ENCODE measurements around the gene THSD7A.

The THSD7A gene

DNA sequence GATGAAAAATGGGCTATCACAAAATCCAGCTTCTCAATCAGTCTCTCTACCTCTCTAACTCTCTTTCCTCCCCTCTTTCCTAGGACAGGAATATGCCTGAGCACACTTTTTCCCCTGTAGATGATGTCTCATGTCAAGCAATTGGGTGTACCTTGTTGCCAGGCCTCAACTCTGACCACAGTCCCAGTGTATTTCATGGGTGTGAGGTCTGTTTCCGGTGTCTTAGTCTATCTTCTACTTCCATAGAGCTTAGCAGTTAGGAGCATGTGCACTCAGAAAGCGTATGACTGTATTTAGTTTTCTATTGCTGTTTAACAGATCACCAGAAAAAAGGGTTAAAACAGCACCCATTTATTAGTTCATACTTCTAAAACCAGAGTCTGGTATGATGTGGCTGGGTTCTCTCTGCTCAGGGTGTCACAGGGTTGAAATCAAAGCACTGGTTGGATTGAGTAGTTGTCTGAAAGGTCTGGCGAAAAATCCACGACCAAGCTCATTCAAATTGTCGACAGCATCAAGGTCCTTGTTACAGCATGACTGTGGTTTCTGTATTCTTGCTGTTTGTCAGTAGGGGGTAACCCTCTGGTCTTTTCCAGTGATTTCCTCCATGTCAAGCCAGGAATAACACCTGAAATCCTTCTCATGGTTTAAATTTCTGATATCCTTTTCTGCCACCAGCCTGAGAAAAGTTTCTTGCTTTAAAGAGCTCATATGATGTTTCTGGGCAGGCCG lies 130.0 kb downstream of the THSD7A start:
- no peak for DNase-seq

DNA sequence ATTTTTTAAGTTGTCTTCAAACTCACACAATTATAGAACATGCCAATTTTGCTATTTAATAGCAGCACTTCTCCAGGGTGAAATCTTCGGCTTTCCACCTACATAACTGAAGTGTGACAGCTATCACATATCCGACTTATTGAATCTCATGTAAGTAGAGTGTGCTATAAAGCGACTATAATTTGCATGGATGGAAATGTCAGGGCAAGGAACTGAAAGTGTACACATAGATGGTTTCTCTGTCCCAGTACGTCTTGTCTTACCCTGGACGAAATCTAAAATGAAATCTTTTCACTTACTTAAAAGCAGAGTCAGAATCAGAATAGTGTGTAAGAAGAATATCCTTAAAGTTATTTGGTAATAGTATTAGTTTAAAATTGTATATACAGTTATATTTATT lies 132.3 kb downstream of the THSD7A start:
- no peak for DNase-seq

DNA sequence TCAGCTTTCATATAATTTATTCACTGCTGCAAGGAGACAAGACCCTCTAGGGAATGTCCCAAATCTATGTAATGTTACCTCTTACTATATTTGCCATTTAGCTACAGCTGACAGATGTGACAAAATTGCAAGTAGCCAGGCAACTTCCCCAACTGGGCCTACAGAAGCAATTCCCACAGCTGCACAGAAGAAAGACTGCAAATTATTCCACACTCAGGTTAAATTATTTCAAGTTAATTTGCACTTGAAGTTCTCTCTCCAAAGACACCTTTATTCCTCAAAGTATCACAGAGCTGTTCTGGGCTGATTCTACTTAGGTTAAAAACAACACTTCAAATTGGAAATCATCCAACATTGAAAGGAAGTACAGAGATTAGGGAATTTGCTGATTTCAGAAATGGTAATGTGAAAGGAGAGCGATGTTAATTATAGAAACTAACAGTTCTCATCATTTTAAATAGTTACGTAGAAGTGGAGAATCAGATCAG lies 133.6 kb downstream of the THSD7A start:
- peak; percentile 14 for DNase-seq

DNA sequence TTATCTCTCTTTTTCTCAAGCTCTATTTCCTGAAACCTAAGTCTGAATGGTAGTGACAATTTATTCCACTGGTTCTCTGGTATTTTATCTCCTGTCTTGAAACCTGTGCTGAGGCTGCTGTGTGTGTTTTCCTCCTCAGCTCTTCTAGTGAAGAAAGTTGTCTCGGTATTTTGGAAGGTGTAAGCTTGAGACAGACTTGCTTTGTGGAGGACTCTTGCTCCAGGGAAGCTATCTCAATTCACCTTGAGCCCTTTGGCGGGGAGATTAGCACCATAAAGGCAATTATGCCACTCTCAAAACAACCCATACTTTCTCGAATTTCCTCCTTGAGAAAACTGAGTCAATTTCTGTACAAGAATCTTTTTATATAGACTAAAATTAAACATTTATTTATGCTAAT lies 141.6 kb downstream of the THSD7A start:
- DNase-seq, result no peak

DNA sequence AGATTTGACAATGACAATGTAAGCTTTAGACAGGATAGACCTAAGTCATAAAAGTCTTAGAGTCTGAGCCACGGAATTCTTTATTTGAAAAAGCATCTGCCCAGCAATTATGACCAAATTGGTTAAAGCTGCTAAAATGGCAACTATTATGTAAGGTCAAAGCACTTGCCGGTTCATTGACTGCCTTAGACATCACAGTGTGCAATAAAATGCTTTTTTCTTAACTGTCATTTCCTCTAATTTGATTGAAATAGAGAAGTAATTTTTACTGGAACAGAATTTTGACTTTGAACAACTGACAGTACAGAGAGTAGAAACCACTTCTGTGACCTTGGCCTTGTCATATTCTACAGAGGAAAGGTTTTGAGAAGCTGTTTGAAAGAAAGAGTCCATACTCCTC lies 142.9 kb downstream of the THSD7A start:
- DNase-seq, result peak; percentile 24

DNA sequence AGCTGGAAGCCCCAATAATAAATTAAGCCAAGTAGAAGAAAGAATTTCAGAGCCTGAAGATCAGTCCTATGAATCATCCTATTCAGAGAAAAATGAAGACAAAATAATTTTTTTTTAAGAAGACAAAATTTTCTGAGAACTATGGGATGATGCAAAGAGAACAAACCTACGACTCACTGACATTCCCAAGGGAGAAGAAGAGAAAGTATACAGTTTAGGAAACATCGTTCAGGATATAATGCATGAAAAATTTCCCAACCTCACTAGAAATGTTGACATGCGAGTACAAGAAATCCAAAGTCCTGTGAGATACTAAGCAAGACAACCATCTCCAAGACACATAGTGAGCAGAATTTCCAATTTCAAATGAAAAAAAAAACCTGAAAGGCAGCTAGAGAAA lies 150.5 kb downstream of the THSD7A start:
- DNase-seq, result no peak

DNA sequence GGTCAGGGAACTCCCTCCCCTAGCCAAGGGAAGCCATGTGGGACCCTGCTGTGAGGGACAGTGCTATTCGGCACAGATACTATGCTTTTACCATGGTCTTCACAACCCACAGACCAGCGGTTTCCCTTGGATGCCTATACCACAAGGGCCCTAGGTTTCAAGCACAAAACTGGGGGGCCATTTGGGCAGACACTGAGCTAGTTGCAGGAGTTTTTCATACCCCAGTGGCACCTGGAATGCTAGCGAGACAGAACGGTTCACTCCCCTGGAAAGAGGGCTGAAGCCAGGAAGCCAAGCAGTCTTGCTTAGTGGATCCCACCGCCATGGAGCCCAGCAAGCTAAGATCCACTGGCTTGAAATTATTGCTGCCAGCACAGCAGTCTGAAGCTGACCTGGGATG lies 156.8 kb downstream of the THSD7A start:
- no peak for DNase-seq

DNA sequence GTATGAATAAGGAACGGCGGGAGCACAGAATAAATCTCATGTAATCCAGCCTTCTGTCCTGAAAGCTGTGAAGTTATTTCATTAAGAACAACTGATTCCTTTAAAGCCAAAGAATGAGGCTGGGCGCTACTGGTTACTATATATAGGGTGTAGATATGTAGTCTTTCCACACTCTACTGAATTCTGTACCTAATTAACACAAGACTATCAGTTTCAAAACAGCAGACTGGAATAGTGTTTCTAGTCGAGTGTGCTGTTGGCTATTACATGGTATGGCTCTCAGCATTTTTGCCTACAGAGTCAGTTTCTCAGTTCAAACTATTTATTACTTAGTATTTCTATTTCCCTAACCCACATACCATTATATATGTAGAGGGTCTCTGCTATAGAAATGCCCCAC lies 163.3 kb downstream of the THSD7A start:
- DNase-seq, result no peak

DNA sequence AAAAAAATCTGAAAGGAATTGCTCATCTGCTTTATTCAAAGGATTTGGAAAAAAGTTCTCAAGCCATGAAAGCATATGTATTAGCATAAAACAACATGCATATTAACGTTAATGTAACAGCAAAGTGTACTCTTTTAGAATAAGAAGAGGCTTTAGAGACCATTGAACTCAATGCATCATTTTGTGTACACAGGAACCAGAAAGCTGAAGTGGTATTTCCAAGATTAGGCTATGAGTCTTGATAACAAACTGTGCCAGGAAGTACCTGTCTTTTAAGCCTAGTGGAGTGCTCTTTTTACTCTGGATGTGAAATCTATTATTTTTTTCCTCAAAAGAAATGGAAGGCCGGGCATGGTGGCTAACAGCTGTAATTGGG lies 164.2 kb downstream of the THSD7A start:
- no peak for DNase-seq

DNA sequence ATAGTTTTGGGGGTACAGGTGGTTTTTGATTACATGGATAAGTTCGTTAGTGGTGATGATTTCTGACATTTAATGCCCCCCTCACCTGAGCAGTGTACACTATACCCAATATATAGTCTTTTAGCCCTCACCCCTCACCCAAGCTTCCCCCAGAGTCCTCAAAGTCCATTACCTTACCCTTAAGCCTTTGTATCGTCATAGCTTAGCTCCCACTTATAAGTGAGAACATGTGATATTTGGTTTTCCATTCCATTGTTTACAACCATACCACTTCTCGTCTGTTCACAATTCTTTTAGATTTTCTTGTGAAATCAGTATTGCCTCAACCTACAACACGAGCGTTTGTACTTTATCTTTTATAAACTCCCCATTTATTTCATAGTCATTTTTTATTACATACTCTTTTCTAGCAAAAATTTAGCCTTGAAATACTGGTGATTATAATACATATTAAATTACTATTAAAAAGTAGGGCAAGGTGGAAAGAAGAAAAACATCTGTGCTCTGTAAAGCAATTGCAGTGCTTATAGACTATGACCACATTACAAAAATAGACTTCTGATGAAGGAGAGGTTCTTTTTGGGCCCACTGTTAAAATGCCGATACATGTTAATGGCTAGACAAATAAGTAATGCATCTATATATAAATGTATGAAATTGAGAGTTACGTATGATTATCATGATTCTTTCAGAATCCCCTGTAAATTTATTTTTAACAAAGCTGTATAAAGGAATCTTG lies 164.8 kb downstream of the THSD7A start:
- no peak for DNase-seq

DNA sequence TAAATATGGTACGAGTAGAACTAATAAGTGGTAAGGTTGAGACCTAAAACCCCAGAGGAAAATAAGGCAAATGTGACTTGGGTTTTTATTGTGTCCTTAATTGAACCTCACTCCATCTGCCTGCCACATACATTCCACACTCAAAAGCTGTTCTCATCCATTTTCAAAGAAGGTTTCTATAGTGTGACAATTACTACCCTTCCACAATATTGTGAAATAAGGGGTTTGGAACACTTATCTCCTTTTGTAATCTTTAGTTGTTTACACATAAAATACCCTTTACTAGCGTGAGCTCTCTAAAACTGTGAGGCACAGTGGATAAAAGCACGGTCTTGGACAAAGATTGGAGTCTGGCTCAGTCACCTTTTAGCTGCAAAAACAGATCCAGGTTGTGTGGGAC lies 166.6 kb downstream of the THSD7A start:
- DNase-seq, result peak; percentile 99

DNA sequence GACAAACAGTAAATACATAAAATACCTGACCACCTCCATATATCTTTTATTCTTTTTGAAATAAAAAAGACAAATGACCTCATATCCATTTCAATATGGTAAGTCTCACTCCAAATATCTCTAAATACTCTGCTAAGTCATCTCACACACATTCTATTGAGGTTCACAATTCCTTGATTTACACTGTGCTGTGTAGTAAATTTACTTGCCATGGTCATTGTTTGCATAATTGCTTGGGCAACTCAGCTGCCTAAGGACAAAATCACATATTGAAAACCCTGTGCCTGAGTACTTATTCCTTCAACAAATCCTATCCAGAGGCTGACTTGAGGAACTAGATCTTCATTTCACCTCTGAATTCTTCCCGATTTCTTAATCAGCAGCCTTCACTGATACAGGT lies 176.4 kb downstream of the THSD7A start:
- no peak for DNase-seq

DNA sequence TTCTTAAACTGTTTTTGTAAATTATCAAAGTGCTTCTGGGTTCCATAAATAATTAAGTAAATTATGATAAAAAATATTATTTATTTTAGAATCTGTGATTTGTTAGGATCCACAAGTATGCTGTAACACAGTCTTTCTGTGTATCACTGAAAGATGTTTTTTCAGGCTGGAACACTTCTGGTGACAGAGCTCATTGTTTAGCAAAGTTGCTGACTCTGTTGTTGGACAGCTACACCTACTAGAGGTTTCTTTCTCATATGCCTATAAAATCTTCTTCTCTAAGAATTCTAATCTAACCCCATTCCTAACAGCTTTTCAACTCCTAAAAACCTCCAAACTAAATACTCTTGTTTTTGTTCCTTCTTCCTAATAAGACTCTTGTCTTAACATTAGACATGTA lies 176.8 kb downstream of the THSD7A start:
- DNase-seq, result no peak

DNA sequence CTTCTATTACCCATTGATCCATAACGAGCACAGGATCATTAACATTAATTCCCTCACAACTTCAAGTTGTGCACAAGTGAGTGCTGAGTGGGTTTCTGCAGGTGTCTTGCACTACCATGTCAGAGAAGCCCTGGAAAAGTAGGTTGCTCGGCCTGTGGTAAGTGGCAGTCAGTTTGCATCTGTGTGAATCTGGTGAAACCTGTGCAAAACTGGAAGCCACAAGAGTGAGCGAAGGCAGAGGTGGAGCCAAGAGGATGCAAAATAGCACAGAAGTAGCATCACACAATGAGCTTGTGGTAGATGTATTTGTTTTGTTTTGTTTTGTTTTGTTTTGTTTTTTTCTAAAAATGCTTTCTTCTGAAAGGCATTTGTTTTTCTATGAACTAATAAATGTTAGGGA lies 181.5 kb downstream of the THSD7A start:
- DNase-seq, result no peak

DNA sequence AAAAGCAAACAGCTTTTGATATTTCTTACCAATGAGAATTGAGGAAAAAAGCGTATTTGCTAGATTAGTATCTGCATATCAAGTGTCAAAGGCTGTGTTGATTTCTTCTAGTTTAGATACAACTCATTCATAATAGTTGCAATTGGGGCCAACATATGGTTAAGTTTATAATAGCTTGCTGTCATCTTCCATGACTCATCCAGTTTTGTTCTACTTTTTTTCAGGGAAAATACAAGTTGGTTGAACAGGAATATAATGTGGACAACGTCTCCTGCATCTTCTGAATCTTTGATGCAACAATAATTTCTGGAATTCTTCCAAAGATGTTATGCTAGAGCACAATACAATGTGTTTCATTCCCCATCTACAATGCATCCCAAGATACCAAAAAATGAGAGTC lies 182.0 kb downstream of the THSD7A start:
- DNase-seq, result no peak

DNA sequence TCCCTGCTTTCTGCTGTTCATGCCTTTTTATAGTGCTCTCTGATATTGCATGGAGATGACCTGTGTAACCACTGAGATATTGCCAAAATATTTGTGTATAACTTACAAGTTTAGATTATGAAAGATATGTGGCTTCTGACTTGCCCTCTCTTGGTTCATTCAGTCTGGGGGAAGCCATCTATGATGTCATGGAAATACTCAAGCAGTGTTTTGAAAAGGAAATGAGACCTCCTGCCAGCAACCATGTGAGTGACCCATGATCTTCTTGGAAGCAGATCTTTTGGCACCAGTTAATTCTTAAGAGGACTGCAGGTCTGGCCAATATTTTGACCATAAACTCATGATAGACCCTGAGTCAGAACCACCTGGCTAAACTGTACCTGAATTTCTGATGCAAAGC lies 183.0 kb downstream of the THSD7A start:
- DNase-seq, result no peak

DNA sequence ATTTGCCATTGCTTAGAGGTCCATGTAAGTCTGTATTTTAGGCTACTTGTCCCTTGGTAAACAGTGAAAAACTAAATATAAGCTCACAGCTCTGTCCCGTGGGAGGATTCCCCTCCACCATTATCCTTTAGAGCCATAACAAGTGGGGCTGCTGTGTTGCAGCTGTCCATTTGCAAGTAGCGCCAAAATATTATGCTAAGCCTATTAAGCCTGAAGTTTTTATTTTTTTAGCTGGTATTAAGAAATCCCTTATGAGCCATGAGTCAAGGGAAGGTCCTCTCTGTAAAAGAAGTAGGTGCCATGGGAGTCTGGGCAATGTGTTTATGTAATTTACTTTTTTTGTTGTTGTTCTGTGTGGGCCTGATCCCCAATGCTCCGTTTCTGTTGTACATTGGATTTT lies 183.9 kb downstream of the THSD7A start:
- no peak for DNase-seq

DNA sequence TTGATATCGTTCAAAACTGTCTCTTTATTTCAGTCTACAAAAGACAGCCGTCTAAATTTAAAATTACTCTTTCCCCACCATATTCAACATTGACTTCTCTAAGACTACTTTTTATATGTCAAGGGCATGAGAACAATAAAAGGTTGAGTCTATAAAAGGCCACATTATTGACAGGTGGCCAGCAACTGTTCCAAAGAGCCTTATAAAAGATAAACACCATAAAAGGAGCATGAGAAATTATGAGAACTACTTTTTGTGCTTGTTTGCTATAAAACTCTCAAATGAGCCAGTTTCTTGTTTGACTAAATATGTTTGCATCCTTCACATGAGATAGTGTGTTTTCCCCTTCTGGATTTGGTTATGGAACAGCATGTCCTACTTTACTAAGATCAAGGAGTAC lies 189.2 kb downstream of the THSD7A start:
- DNase-seq, result peak; percentile 30

DNA sequence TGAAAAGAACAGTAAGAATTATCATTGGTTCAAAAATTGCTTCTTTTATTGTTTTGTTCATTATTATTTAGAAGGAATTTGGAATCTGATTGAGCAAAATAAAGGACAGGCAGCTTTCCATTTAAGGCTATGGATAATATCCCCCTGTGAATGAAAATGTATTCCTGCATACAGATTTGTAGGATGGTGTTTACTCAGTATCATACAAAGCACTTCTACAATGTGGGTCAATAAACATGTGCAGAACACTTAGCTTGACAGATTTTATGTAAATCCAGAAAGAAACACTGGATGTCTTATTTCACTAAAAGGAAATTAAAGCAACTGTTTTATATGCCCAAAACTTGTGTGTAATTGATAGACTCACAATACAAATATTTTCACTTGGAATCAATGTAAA lies 189.7 kb downstream of the THSD7A start:
- DNase-seq, result peak; percentile 37

DNA sequence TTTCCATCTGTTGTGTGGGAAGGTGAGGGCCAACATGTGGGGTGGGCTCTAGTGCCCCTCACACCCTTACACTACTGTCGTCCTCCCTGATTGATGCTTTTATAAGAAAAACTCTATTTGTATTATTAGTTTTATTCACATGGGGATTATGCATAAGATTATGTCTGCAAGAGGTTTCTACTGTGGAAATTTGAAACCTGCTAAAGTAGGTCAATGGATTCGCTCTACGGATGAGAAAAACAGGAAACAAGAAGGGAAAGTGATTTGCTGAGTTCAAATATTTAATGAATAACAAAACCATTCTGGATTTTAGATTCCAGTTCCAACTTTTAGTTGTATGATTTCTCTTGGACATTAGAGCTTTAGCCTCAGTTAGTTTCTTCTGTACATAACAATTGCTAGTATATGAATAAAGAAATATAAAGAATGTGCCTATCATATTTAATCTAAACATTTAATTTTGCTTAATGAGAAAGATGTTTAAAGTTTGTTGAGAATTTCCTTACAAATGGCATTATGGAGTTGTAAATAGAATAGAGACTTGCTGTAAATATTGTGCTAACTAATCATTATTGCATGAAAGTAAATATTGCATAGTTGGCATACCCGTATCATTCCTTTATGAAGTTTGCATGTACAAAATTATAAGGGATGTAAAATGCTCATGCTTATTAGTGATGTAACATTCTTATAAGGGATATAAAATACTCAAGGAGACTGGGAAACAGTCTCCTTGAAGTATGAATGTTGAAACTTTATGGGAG lies 193.8 kb downstream of the THSD7A start:
- DNase-seq, result no peak

DNA sequence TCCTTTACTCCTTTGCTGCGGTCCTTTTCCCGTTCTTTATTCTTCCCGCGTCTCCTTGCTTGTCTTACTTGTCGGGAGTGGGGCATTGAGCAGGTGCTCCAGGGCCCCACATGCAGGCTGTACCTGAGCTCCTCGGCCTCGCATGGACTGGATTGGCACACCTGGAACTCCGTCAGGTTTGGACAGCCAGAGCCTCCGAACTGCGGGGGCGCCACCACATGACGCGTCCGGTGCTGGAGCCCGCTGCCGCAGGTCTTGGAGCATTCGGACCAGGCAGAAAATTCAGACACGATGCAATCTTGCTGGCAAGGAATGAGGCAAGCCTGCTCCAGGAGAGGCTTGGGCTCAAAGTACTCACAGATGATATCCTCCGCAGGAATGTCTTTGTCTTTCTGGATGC lies 195.7 kb downstream of the THSD7A start:
- DNase-seq, result no peak

DNA sequence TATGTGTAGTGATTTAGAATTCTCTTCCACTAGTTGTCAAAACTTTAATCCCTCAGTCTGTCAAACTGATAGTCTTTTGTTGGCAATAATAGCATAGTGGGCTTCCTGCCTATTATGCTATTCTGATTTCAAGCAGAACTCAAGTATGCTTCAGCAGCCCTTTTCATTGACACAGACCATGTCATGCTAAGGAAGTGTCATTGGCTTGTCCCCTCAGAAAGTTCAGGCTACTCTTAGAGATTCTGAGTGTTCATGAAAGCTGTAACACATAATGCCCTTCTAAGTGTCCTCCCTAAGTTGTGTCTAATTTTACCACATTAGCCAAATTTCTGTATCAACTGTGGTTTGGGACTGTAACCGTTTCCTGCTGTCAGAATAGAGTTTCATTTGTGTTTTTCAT lies 198.7 kb downstream of the THSD7A start:
- no peak for DNase-seq

DNA sequence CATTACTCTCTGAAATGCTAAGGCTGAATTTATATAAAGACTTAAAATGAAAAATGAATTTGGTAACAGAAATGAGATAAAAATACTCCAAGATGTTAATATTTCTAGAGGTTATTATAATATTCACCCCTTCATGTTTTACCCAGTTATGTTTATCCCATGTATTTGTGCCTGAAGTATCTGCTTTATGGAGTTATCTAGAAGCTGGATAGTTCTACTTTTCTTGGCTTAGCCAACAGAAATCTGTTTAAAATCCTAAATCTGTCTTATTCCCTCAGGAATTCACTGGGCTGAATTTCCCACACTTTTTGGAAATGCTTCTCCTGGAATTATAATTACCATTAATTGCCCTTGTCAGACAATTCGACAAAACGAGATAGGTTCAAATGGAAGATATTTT lies 201.6 kb downstream of the THSD7A start:
- no peak for DNase-seq

DNA sequence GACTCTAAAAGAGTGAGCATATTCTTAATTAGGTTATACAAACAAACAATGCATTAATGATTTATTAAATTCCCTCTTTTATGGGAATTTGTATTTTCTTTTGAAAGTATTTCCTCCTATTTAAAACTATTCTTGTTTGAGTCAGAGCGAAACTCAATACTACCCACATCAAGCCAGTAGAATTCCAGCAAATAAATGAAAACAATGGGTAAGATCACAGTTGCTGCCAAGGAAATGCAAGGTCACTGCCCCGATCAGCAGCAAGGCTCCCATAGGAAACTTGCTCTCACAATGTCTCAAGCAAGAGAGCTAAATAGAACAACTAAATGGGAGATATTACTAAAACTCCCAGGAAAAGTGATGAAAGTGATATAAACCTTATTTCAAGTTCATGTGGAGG lies 206.3 kb downstream of the THSD7A start:
- DNase-seq, result no peak
